ENCODE data around the gene VPS13A. TPM values are rescaled to one million over a fixed set of nuclear protein-coding genes. Genes with fewer than 3 reads are reported as not detected.

VPS13A gene
- total RNA-seq (2011; cell fraction: chromatin; rRNA removed; ENCODE audit: low replicate concordance) = 27.5 and 173 TPM in 2 replicates
- 16.5 and 24.1 TPM in 2 replicates for total RNA-seq (2011; cell fraction: nucleolus; rRNA removed)
- total RNA-seq (2011; cell fraction: nucleoplasm; rRNA removed) = 44.7 and 60.8 TPM in 2 replicates
- total RNA-seq (2014; rRNA removed) = 11.0 and 12.2 TPM in 2 replicates
- total RNA-seq (2014; rRNA removed; fragmentation: Illumina TruSeq; extraction: Trizol) = 29.9 and 32.1 TPM in 2 replicates
- total RNA-seq (2015; rRNA removed; fragmentation: Illumina TruSeq; extraction: Trizol) = 24.0 and 26.8 TPM in 2 replicates
- 18.8 and 21.2 TPM in 2 replicates for total RNA-seq (2021)
- 16.3 and 21.3 TPM in 2 replicates for polyA plus RNA-seq (2011; rRNA removed)
- 1.8 and 3.9 TPM in 2 replicates for polyA plus RNA-seq (2011; cell fraction: cytosol; rRNA removed)
- polyA plus RNA-seq (2011; cell fraction: nucleus; rRNA removed) = 26.1 and 31.4 TPM in 2 replicates
- 7.4 and 10.1 TPM in 2 replicates for polyA plus RNA-seq (2012)
- 11.0 and 14.7 TPM in 2 replicates for polyA plus RNA-seq (2014; fragmentation: Illumina TruSeq; extraction: Trizol)
- polyA plus RNA-seq (2014; fragmentation: Nextera tagmentation; extraction: Ambion mirVana) = 1 to 10 TPM; 5.6 to 6.3 TPM
- 11.6 and 12.3 TPM in 2 replicates for polyA plus RNA-seq (2014; rRNA removed)
- 62.8 and 84.0 TPM in 2 replicates for polyA minus RNA-seq (2011; rRNA and poly(A)+ RNA removed)
- 17.3 and 22.0 TPM in 2 replicates for polyA minus RNA-seq (2011; cell fraction: cytosol; rRNA and poly(A)+ RNA removed)
- polyA minus RNA-seq (2011; cell fraction: nucleus; rRNA and poly(A)+ RNA removed) = 86.3 and 155 TPM in 2 replicates
- percentile 71 among the genes with signal in this experiment for Bru-seq, nascent RNA
- BruChase-seq, experiment 1, labeled RNA remaining after a 2-hour chase = percentile 82 among the genes with signal in this experiment
- BruChase-seq, experiment 2, labeled RNA remaining after a 6-hour chase = percentile 82 among the genes with signal in this experiment
- long read RNA-seq, experiment 1, partial matches to known transcripts = 4 of 7 reads
- long read RNA-seq, experiment 1, other reads (novel, unspliced or antisense) = 2 of 7 reads
- long read RNA-seq, experiment 2, partial matches to known transcripts = 4 of 7 reads
- long read RNA-seq, experiment 2, other reads (novel, unspliced or antisense) = 3 of 7 reads
- long read RNA-seq, experiment 3, partial matches to known transcripts = 1 of 2 reads
- long read RNA-seq, experiment 3, other reads (novel, unspliced or antisense) = 1 of 2 reads

- ATAC-seq = peak; percentile 95
- H4K20me1 ChIP-seq (replicated peaks; ENCODE audit: control insufficient read depth, insufficient read depth, low read length) = no peaks in the 10 kb centered on the region
- H3K9me3 ChIP-seq (replicated peaks; ENCODE audit: control insufficient read depth, insufficient read depth, low read depth, low read length) = no peaks in the 10 kb centered on the region
- 0% methylated on average over 19 of the region's 89 CpGs for WGBS (ENCODE audit: insufficient coverage, low coverage, missing lambda C conversion rate)
- peak within 1 kb of the TSS; percentile 83 for H3K4me2 ChIP-seq (ENCODE audit: insufficient read depth, low read length)
- DNase-seq (ENCODE audit: extremely low read depth in 1 of 4, low spot score in 3 of 4) = peak; percentile 86 to 94 (median 86)
- intact Hi-C loops (cut with micrococcal nuclease) = no loop called here
- H3K9me1 ChIP-seq (ENCODE audit: control insufficient read depth, insufficient read depth, low read length) = no peaks in the 10 kb centered on the region
- peak; percentile 77 for FAIRE-seq
- no TSS peak for BruUV-seq (replicated peaks)
- H2AFZ ChIP-seq (ENCODE audit: low read depth, low read length) = peak within 1 kb of the TSS; percentile 88
- H3K4me3 ChIP-seq = peak within 1 kb of the TSS; percentile 87
- CTCF ChIA-PET (ENCODE audit: low intra/inter-chr PET ratio) = interaction anchor here (0.6 kb wide), 1 partner anchor 711 kb away, joined by 3 read pairs; no protein-coding TSS in a partner anchor
- peaks cover 49% of the 10 kb centered on the region for H3K79me2 ChIP-seq (ENCODE audit: control insufficient read depth, insufficient read depth, low read length)
- peak within 1 kb of the TSS; percentile 89 for H3K27ac ChIP-seq (ENCODE audit: extremely low read depth, low read depth, low read length)
- POLR2A ChIA-PET = interaction anchor here (0.5 to 1.3 kb wide), 4 partner anchors 11 to 848 kb away, joined by 3 to 4 read pairs (median 3); no protein-coding TSS in a partner anchor
- H3K9ac ChIP-seq (ENCODE audit: insufficient read depth in 1 of 2, low read depth in 2 of 2, low read length in 2 of 2) = peak within 1 kb of the TSS; percentile 87 to 94
- in situ Hi-C loops (cut with MboI) = no loop called here
- no peaks in the 10 kb centered on the region for H3K27me3 ChIP-seq (ENCODE audit: control insufficient read depth in 2 of 2, insufficient read depth in 2 of 2, low read length in 2 of 2)
- no peaks in the 10 kb centered on the region for H3K36me3 ChIP-seq (ENCODE audit: control insufficient read depth, insufficient read depth, low read length)
- peaks cover 5 to 10% of the 10 kb centered on the region in 2 experiments; a peak in 4 of 5 replicates for H3K4me1 ChIP-seq (replicated peaks in 1 of 2; ENCODE audit: control insufficient read depth in 2 of 2, insufficient read depth in 2 of 2, low read length in 2 of 2)
- TF ChIP-seq NFIX (CRISPR knock-in tag; IDR thresholded peaks at IDR 0.05; ENCODE audit: low read depth) (no peak), KLF13 (tag; IDR thresholded peaks at IDR 0.05; ENCODE audit: borderline replicate concordance, low read depth) (0 out of 2 replicates have a peak, but pooled peaks have one; percentile 31), POU5F1 (IDR thresholded peaks at IDR 0.05; ENCODE audit: borderline replicate concordance, low read depth, low read length, partially characterized antibody) (peak; percentile 38), ZNF780A (CRISPR knock-in tag; IDR thresholded peaks at IDR 0.05) (no peak), POLR2H (tag; IDR thresholded peaks at IDR 0.05; ENCODE audit: low read depth) (no peak), GTF2E2 (tag; IDR thresholded peaks at IDR 0.05) (no peak), RBM14 (IDR thresholded peaks at IDR 0.05; ENCODE audit: borderline replicate concordance, insufficient read depth, low read depth, low read length) (no peak), RB1 (IDR thresholded peaks at IDR 0.05; ENCODE audit: low read depth) (peak; percentile 66), XRCC4 (IDR thresholded peaks at IDR 0.05; ENCODE audit: extremely low read depth, insufficient read depth, insufficient read length) (no peak), ZNF23 (CRISPR knock-in tag; IDR thresholded peaks at IDR 0.05) (no peak), PHB2 (IDR thresholded peaks at IDR 0.05; ENCODE audit: low read depth) (no peak), FOXP1 (CRISPR knock-in tag; IDR thresholded peaks at IDR 0.05) (no peak), SMC3 (conservative IDR thresholded peaks at IDR 0.05; ENCODE audit: insufficient read depth, low read depth, low read length) (no peak), ZNF165 (CRISPR knock-in tag; IDR thresholded peaks at IDR 0.05; ENCODE audit: borderline replicate concordance) (no peak)
- TF ChIP-seq, protein P1, sequence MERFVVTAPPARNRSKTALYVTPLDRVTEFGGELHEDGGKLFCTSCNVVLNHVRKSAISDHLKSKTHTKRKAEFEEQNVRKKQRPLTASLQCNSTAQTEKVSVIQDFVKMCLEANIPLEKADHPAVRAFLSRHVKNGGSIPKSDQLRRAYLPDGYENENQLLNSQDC (CRISPR knock-in tag; IDR thresholded peaks at IDR 0.05) = no peak
- TF ChIP-seq, protein P2, sequence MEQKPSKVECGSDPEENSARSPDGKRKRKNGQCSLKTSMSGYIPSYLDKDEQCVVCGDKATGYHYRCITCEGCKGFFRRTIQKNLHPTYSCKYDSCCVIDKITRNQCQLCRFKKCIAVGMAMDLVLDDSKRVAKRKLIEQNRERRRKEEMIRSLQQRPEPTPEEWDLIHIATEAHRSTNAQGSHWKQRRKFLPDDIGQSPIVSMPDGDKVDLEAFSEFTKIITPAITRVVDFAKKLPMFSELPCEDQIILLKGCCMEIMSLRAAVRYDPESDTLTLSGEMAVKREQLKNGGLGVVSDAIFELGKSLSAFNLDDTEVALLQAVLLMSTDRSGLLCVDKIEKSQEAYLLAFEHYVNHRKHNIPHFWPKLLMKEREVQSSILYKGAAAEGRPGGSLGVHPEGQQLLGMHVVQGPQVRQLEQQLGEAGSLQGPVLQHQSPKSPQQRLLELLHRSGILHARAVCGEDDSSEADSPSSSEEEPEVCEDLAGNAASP (IDR thresholded peaks at IDR 0.05) = no peak
These were observed at the start of gene VPS13A for GRCh38 chr9:77177143-77177893. TSS of gene VPS13A (plus strand) at chr9:77177534. CDS start at chr9:77177705, 171 bp downstream.

All from K562 (cell line).